Measurements from ENCODE around the gene RUSC1. TPM values are rescaled to one million over a fixed set of nuclear protein-coding genes. Genes with fewer than 3 reads are reported as not detected.
"Not testable (repeated sequence)": the region's sequence is repeated elsewhere in the genome, so short reads cannot be mapped to it uniquely, and the experiment has no call there.

Gene RUSC1
- total RNA-seq, 1 experiment from 2014 or later, result 21.0 TPM

- Histone ChIP-seq H3K36me3 (no peaks in the 10 kb centered on the region), H3K27ac (no peak overlapping the region), H3K27me3 (no peaks in the 10 kb centered on the region), H3K9me3 (replicated peaks) (no peaks in the 10 kb centered on the region), H3K4me1 (no peaks in the 10 kb centered on the region), H3K4me3 (no peak overlapping the region)
- DNase-seq, result no peak
Measured at GRCh38 chr1:155287987-155288543, 32.6 kb upstream of the RUSC1 start.

- H3K27me3 ChIP-seq; H3K4me1 ChIP-seq; H3K36me3 ChIP-seq; DNase-seq; H3K4me3 ChIP-seq; H3K9me3 ChIP-seq (replicated peaks); H3K27ac ChIP-seq: not testable (repeated sequence)
Measured at GRCh38 chr1:155291006-155291405, 29.7 kb upstream of the RUSC1 start.

GRCh38 chr1:155293086-155293749 lies 27.5 kb upstream of the RUSC1 start:
- no peaks in the 10 kb centered on the region for H3K27me3 ChIP-seq
- no peaks in the 10 kb centered on the region for H3K4me1 ChIP-seq

GRCh38 chr1:155294520-155295182 lies 26.0 kb upstream of the RUSC1 start:
- no peak for DNase-seq
- Histone ChIP-seq H3K4me3 (no peak overlapping the region), H3K27me3 (no peaks in the 10 kb centered on the region)

More at GRCh38 chr1:155293086-155293749, 27.5 kb upstream of the RUSC1 start:
- Histone ChIP-seq H3K9me3 (replicated peaks) (no peaks in the 10 kb centered on the region), H3K27ac (no peak overlapping the region), H3K4me3 (no peak overlapping the region), H3K36me3 (no peaks in the 10 kb centered on the region)
- DNase-seq, result no peak

GRCh38 chr1:155295183-155295941 lies 25.3 kb upstream of the RUSC1 start:
- H3K27ac ChIP-seq, result no peak overlapping the region
- DNase-seq, result no peak
- H3K9me3 ChIP-seq (replicated peaks), result no peaks in the 10 kb centered on the region
- H3K27me3 ChIP-seq, result no peaks in the 10 kb centered on the region
- H3K36me3 ChIP-seq, result no peaks in the 10 kb centered on the region
- no peak overlapping the region for H3K4me3 ChIP-seq
- H3K4me1 ChIP-seq, result no peaks in the 10 kb centered on the region

More at GRCh38 chr1:155294520-155295182, 26.0 kb upstream of the RUSC1 start:
- no peaks in the 10 kb centered on the region for H3K4me1 ChIP-seq
- H3K27ac ChIP-seq, result no peak overlapping the region
- no peaks in the 10 kb centered on the region for H3K36me3 ChIP-seq
- no peaks in the 10 kb centered on the region for H3K9me3 ChIP-seq (replicated peaks)

GRCh38 chr1:155295942-155296267 lies 24.8 kb upstream of the RUSC1 start:
- H3K4me1 ChIP-seq, result no peaks in the 10 kb centered on the region
- H3K27me3 ChIP-seq, result no peaks in the 10 kb centered on the region
- no peak for DNase-seq
- H3K36me3 ChIP-seq, result no peaks in the 10 kb centered on the region
- no peak overlapping the region for H3K27ac ChIP-seq
- no peak overlapping the region for H3K4me3 ChIP-seq
- no peaks in the 10 kb centered on the region for H3K9me3 ChIP-seq (replicated peaks)

- no peaks in the 10 kb centered on the region for H3K9me3 ChIP-seq (replicated peaks)
- H3K27me3 ChIP-seq, result no peaks in the 10 kb centered on the region
- DNase-seq, result no peak
- no peak overlapping the region for H3K27ac ChIP-seq
- no peaks in the 10 kb centered on the region for H3K36me3 ChIP-seq
- no peaks in the 10 kb centered on the region for H3K4me1 ChIP-seq
- no peak overlapping the region for H3K4me3 ChIP-seq
Measured at GRCh38 chr1:155296661-155297060, 24.0 kb upstream of the RUSC1 start.

- Histone ChIP-seq H3K27ac (no peak overlapping the region), H3K4me1 (no peaks in the 10 kb centered on the region), H3K4me3 (no peak overlapping the region), H3K27me3 (no peaks in the 10 kb centered on the region), H3K36me3 (no peaks in the 10 kb centered on the region), H3K9me3 (replicated peaks) (no peaks in the 10 kb centered on the region)
- no peak for DNase-seq
Measured at GRCh38 chr1:155297384-155297783, 23.3 kb upstream of the RUSC1 start.

GRCh38 chr1:155300024-155300423 lies 20.7 kb upstream of the RUSC1 start:
- H3K27ac ChIP-seq, result no peak overlapping the region
- H3K4me3 ChIP-seq, result no peak overlapping the region
- no peaks in the 10 kb centered on the region for H3K4me1 ChIP-seq
- H3K36me3 ChIP-seq, result no peaks in the 10 kb centered on the region
- no peaks in the 10 kb centered on the region for H3K9me3 ChIP-seq (replicated peaks)
- DNase-seq, result no peak
- no peaks in the 10 kb centered on the region for H3K27me3 ChIP-seq

GRCh38 chr1:155300553-155301329 lies 20.0 kb upstream of the RUSC1 start:
- H3K27ac ChIP-seq, result no peak overlapping the region
- H3K36me3 ChIP-seq, result no peaks in the 10 kb centered on the region
- H3K9me3 ChIP-seq (replicated peaks), result no peaks in the 10 kb centered on the region
- no peak for DNase-seq
- H3K4me1 ChIP-seq, result no peaks in the 10 kb centered on the region
- H3K4me3 ChIP-seq, result no peak overlapping the region
- no peaks in the 10 kb centered on the region for H3K27me3 ChIP-seq

- Histone ChIP-seq H3K4me3 (no peak within 1 kb of the TSS), H3K9me3 (replicated peaks) (no peaks in the 10 kb centered on the region), H3K27ac (no peak within 1 kb of the TSS), H3K36me3 (no peaks in the 10 kb centered on the region), H3K4me1 (0 out of 2 replicates have a peak, but pooled peaks cover 3% of the 10 kb centered on the region), H3K27me3 (no peaks in the 10 kb centered on the region)
- DNase-seq, result no peak
Measured at GRCh38 chr1:155301342-155301841, 19.3 kb upstream of the RUSC1 start, which contains the start of gene PKLR. PKLR (minus strand) TSS chr1:155301438; CDS start chr1:155301395, 43 bp downstream.

GRCh38 chr1:155304558-155305063 lies 16.1 kb upstream of the RUSC1 start:
- no peak for DNase-seq
- Histone ChIP-seq H3K27me3 (no peaks in the 10 kb centered on the region), H3K4me1 (peaks cover 3% of the 10 kb centered on the region; the same call in 1 of the 2 replicates), H3K27ac (no peak overlapping the region), H3K9me3 (replicated peaks) (no peaks in the 10 kb centered on the region), H3K36me3 (no peaks in the 10 kb centered on the region), H3K4me3 (no peak overlapping the region)

- H3K27me3 ChIP-seq, result no peaks in the 10 kb centered on the region
- H3K9me3 ChIP-seq (replicated peaks), result no peaks in the 10 kb centered on the region
- no peak for DNase-seq
- H3K4me1 ChIP-seq, result peaks cover 3% of the 10 kb centered on the region; the same call in 1 of the 2 replicates
- H3K27ac ChIP-seq, result no peak overlapping the region
- H3K4me3 ChIP-seq, result no peak overlapping the region
- peaks cover 7% of the 10 kb centered on the region for H3K36me3 ChIP-seq
Measured at GRCh38 chr1:155305881-155306391, 14.8 kb upstream of the RUSC1 start.

- Histone ChIP-seq H3K4me1 (peaks cover 3% of the 10 kb centered on the region; the same call in 1 of the 2 replicates), H3K27ac (no peak overlapping the region), H3K36me3 (peaks cover 10% of the 10 kb centered on the region), H3K4me3 (no peak overlapping the region), H3K27me3 (no peaks in the 10 kb centered on the region), H3K9me3 (replicated peaks) (no peaks in the 10 kb centered on the region)
- peak in 1 of 2 experiments; percentile 58 for DNase-seq
Measured at GRCh38 chr1:155307247-155307740, 13.4 kb upstream of the RUSC1 start.
